IPS-15b (cell line): ENCODE measurements around the gene PRKCE.

Experiments used
- H3K27me3 ChIP-seq: one replicate; pipeline ENCODE4 v1.6.1; 2013; ENCODE audit warnings: low read length; ENCODE audit not compliant: control insufficient read depth, insufficient read depth
- H3K36me3 ChIP-seq: one replicate; pipeline ENCODE4 v1.6.1; 2013; ENCODE audit warnings: low read length; ENCODE audit not compliant: control insufficient read depth, insufficient read depth
- H3K4me1 ChIP-seq: one replicate; pipeline ENCODE4 v1.6.1; 2013; ENCODE audit warnings: mild to moderate bottlenecking, low read length; ENCODE audit not compliant: control insufficient read depth, insufficient read depth
- H3K4me3 ChIP-seq: one replicate; pipeline ENCODE4 v1.5.1; 2013; ENCODE audit warnings: low read depth, low read length
- H3K9ac ChIP-seq: one replicate; pipeline ENCODE4 v1.6.1; 2013; ENCODE audit warnings: low read depth, mild to moderate bottlenecking, low read length
- H3K9me3 ChIP-seq: one replicate; pipeline ENCODE4 v1.6.1; 2013; ENCODE audit warnings: mild to moderate bottlenecking, low read length; ENCODE audit not compliant: control insufficient read depth, insufficient read depth

The PRKCE gene

DNA sequence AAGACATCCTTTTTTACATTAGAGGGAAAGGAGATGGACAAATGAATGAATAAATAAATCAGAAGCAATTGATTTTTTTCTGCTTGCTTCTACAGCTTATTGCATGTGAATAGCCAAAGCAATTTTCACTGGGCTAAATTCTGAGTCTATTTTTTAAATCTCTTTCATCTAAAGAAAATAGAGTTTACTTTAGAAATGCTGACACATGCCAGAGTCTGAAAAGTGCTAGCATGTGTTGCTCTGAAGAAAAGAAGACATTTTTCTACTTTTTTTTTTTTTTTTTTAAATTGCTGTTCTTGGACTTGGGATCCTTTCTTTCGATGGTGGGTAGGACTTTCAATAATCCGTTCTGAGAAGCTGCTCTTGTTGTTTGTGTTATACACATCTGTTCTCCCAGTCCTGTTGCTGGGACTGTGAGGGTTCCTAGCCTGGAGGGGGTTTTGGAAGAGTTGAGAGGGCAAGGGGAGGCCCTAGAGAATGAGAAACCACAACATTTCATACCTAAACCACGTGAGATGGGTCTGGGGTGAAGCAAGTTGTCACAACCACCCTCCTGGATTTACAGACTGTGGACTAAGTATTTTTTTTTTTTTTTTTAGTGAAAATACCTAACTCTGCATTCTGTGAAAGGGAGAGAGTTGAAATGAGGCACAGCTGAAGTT, 193.5 kb downstream of the PRKCE start:
- H3K9ac ChIP-seq, result no peak overlapping the region
- no peaks in the 10 kb centered on the region for H3K36me3 ChIP-seq
- no peaks in the 10 kb centered on the region for H3K9me3 ChIP-seq
- no peak overlapping the region for H3K4me3 ChIP-seq
- no peaks in the 10 kb centered on the region for H3K4me1 ChIP-seq
- H3K27me3 ChIP-seq, result no peaks in the 10 kb centered on the region

DNA sequence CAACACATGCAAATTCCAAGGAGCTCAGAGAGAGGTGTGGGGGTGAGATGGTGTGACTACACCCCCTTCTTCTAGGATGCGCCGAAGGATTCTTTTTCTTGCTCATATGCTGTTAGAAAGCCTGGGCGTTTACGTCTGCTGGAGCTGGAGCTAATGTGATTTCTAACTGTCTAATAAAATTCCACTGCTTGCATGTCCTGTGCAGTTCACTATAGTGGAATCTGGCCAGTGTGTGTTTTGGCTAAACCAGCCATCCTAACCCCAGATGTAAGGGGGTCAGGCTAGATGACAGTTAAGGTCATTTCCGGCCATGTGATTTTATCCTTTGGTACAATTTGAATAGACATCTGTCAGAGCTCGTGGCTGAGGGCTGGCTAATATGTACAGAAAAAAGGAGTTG, 194.1 kb downstream of the PRKCE start:
- no peak overlapping the region for H3K4me3 ChIP-seq
- no peaks in the 10 kb centered on the region for H3K9me3 ChIP-seq
- H3K9ac ChIP-seq, result no peak overlapping the region
- H3K4me1 ChIP-seq, result no peaks in the 10 kb centered on the region
- H3K27me3 ChIP-seq, result no peaks in the 10 kb centered on the region
- H3K36me3 ChIP-seq, result no peaks in the 10 kb centered on the region

DNA sequence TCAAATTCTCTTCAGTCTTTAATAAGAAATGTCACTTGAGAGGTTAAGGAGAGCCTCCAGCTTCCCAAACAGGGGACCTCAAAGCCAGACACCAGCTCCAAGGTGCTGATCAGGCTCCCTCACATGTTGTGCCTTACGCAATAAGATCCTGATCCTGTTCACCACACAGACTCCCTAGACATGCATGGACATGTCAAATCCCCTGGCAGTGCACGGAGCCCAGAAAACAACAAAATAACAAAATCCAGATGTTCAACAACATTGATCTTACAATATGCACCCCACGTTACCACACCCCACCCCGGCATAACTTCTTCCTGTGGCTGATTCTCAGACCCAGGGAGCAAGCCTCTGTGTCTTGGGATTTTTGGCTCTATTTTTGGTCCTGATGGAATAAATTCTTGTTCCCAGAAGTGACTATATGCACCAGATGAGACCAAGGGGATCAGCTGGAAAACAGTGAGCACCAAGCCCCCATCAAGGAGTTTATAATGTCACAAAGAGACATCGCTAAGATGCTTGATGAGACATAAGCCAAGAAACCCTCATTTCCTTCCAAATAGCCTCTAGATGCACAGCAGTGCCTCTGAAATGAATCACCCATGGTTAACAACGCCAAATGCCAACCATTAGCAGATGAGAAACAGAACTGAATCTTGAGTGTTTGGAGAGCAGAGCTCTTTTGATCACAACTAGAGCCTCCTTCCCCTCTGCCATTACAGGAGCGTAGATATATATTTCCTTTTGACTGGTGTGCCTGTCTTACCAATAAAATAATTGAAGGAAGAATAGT, 198.2 kb downstream of the PRKCE start:
- Histone ChIP-seq H3K9ac (no peak overlapping the region), H3K4me3 (no peak overlapping the region), H3K4me1 (no peaks in the 10 kb centered on the region), H3K27me3 (no peaks in the 10 kb centered on the region), H3K9me3 (no peaks in the 10 kb centered on the region), H3K36me3 (no peaks in the 10 kb centered on the region)

DNA sequence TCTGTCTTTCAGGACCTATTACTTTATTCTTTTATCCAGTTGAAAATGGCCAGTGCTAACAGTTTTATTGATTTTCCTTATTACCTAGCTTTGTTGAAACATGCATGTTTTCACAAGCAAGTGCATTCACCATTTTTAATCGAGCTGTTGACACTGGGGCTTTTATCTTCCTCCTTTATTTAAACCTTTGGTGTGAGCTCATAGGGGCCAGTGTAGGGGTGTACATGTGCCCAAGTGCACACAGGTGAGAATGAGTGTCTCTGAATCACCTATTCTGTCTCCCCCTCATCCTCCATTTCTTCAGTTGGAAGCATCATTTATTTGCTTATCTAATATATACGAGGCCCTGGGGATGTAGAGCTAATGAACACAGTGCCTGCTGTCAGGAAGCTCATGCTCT, 199.1 kb downstream of the PRKCE start:
- Histone ChIP-seq H3K4me1 (no peaks in the 10 kb centered on the region), H3K27me3 (no peaks in the 10 kb centered on the region), H3K36me3 (no peaks in the 10 kb centered on the region), H3K4me3 (no peak overlapping the region), H3K9me3 (no peaks in the 10 kb centered on the region), H3K9ac (no peak overlapping the region)

DNA sequence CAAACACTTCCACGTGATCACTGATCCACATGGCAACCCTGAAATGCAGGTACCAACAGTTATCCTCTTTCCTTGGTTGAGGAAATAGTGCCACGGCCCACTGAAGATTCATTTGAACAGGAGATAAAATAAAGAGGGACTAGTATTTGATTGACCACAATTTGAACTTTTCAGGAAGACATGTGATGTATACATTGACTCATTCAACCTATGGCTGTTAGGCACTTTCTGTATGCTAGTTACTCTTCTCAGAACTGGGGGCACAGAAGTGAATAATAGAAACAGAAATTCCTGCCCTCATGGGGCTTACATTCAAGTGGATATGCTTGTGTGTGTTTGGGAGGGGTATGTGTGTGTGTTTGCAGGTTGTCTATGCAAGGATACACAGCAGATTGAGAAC, 199.6 kb downstream of the PRKCE start:
- H3K4me1 ChIP-seq, result no peaks in the 10 kb centered on the region
- no peak overlapping the region for H3K4me3 ChIP-seq
- no peak overlapping the region for H3K9ac ChIP-seq
- H3K36me3 ChIP-seq, result no peaks in the 10 kb centered on the region
- no peaks in the 10 kb centered on the region for H3K27me3 ChIP-seq
- H3K9me3 ChIP-seq, result no peaks in the 10 kb centered on the region

- H3K36me3 ChIP-seq, result no peaks in the 10 kb centered on the region
- no peaks in the 10 kb centered on the region for H3K27me3 ChIP-seq
- H3K4me1 ChIP-seq, result no peaks in the 10 kb centered on the region
Measured at GRCh38 chr2:45851576-45852304, 200.3 kb downstream of the PRKCE start.

DNA sequence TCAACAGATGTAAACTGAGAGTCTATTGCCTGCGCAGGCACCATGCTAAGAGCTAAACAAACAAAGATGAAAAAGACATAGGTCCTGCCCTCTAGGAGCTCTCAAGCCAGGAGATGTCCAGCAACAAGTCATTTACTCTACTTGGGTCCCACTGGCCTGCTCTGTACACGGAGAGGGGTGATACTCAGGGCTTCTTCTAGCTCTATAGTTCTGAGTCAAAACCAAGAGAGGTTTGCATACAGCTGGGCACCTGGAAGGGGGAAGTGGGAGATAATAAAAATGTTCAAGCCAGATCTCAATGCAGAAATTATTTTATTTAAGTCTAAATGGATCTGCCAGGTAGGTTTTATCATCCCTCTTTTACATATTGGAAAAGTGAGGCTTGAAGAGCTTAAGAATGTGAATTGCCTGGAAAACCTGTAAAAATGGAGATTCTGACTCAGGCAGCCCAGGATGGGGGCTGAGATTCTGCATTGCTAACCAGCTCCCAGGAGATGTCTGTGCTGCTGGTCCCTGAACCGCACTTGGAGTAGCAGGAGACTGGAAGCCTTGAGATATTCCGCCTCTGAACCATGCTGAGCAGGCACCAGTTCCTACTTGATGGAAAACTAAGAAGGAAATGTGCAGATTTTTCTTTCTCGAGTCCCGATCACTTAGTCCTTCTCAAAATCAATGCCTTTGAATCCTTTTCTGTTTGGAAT, 201.1 kb downstream of the PRKCE start:
- H3K9ac ChIP-seq, result no peak overlapping the region
- H3K27me3 ChIP-seq, result no peaks in the 10 kb centered on the region
- H3K4me1 ChIP-seq, result no peaks in the 10 kb centered on the region
- H3K4me3 ChIP-seq, result no peak overlapping the region
- H3K9me3 ChIP-seq, result no peaks in the 10 kb centered on the region
- no peaks in the 10 kb centered on the region for H3K36me3 ChIP-seq

More at GRCh38 chr2:45851576-45852304, 200.3 kb downstream of the PRKCE start:
- Histone ChIP-seq H3K4me3 (no peak overlapping the region), H3K9ac (no peak overlapping the region), H3K9me3 (no peaks in the 10 kb centered on the region)

- H3K36me3 ChIP-seq, result no peaks in the 10 kb centered on the region
- H3K4me1 ChIP-seq, result peaks cover 3% of the 10 kb centered on the region
- H3K9ac ChIP-seq, result no peak overlapping the region
- H3K27me3 ChIP-seq, result no peaks in the 10 kb centered on the region
- H3K9me3 ChIP-seq, result no peaks in the 10 kb centered on the region
- H3K4me3 ChIP-seq, result no peak overlapping the region
Measured at GRCh38 chr2:45855374-45855773, 203.9 kb downstream of the PRKCE start.

GRCh38 chr2:45856391-45857274, 205.2 kb downstream of the PRKCE start:
- no peaks in the 10 kb centered on the region for H3K9me3 ChIP-seq
- peaks cover 3% of the 10 kb centered on the region for H3K4me1 ChIP-seq
- H3K4me3 ChIP-seq, result no peak overlapping the region
- no peak overlapping the region for H3K9ac ChIP-seq
- H3K27me3 ChIP-seq, result no peaks in the 10 kb centered on the region
- H3K36me3 ChIP-seq, result no peaks in the 10 kb centered on the region

DNA sequence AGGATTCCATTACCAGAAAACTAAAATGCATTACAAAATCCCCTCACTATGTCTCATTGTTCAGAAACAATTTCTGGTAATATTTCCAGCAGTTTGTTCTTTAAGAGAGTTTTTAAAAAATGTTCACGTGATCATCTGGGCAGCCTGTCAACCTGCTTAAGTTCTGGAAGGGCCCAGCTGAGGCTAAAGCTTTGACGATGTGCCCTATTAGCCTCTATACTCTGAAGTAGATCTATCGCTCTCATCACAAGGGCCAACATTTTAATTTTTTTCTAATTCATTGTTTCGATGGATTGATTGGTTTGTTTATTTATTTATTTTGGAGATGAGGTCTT, 205.8 kb downstream of the PRKCE start:
- H3K4me1 ChIP-seq, result peaks cover 3% of the 10 kb centered on the region
- H3K4me3 ChIP-seq, result no peak overlapping the region
- H3K9ac ChIP-seq, result no peak overlapping the region
- H3K27me3 ChIP-seq, result no peaks in the 10 kb centered on the region
- no peaks in the 10 kb centered on the region for H3K9me3 ChIP-seq
- no peaks in the 10 kb centered on the region for H3K36me3 ChIP-seq
